HepG2 (cell line): ENCODE results near the gene AURKA. TPM values are rescaled to one million over a fixed set of nuclear protein-coding genes. Genes with fewer than 3 reads are reported as not detected.

ENCODE experiments used
- NCOR1 ChIP-seq: fragments of 200-600 bp; sonication (generic); IDR thresholded peaks from 2 replicates; pipeline ENCODE4 v1.7.0; 2017; ENCODE audit warnings: antibody characterized with exemption, low read length, borderline replicate concordance
- SIX4 ChIP-seq: sonication (generic); formaldehyde crosslinking; IDR thresholded peaks from 2 replicates; pipeline ENCODE4 v1.4.0; 2020; ENCODE audit warnings: missing genetic modification reagents
- ZBTB3 ChIP-seq: sonication (generic); formaldehyde crosslinking; IDR thresholded peaks from 2 replicates; pipeline ENCODE4 v1.4.0; 2020; ENCODE audit warnings: low read depth, mild to moderate bottlenecking, moderate library complexity, missing genetic modification reagents, borderline replicate concordance
- ZBTB39 ChIP-seq: sonication (generic); formaldehyde crosslinking; IDR thresholded peaks from 2 replicates; pipeline ENCODE4 v1.5.0; 2020; ENCODE audit warnings: missing genetic modification reagents
- ZNF564 ChIP-seq: sonication (generic); formaldehyde crosslinking; IDR thresholded peaks from 2 replicates; pipeline ENCODE4 v1.8.1; 2023; ENCODE audit warnings: mild to moderate bottlenecking, missing genetic modification reagents
- ZNF737 ChIP-seq: sonication (generic); formaldehyde crosslinking; IDR thresholded peaks from 2 replicates; pipeline ENCODE4 v1.5.0; 2020; ENCODE audit warnings: missing genetic modification reagents, mild to moderate bottlenecking, borderline replicate concordance
- polyA plus RNA-seq, 8 experiments: library from polyadenylated mRNA; depleted of rRNA in 3 of 8; stranded (reverse) in 7 of 8; unstranded in 1 of 8; fragments of >200 nt; fragmentation: Illumina TruSeq in 4 of 8; extraction: Trizol in 4 of 8; gene quantifications; 2 replicates each; pipeline versions ENCODE4 v1.2.1 to v1.2.3, GENCODE V29; 2011 to 2016; ENCODE audit warnings: low read depth in 4 of 8, missing spikeins in 1 of 8, mixed read lengths in 1 of 8; ENCODE audit not compliant: insufficient read depth in 1 of 8
- total RNA-seq, 5 experiments: library from RNA; depleted of rRNA; stranded (reverse); fragments of >200 nt; fragmentation: Illumina TruSeq; extraction: Trizol; gene quantifications; 2 replicates each; pipeline ENCODE4 v1.2.3, GENCODE V29; 2016; ENCODE audit warnings: low read depth in 1 of 5
- TF ChIP-seq, protein P1 (sequence below): sonication (generic); formaldehyde crosslinking; IDR thresholded peaks from 2 replicates; pipeline ENCODE4 v1.8.1; 2023; ENCODE audit warnings: mild to moderate bottlenecking, moderate library complexity, missing genetic modification reagents
- TF ChIP-seq, protein P2 (sequence below): sonication (generic); formaldehyde crosslinking; IDR thresholded peaks from 2 replicates; pipeline ENCODE4 v1.4.0; 2020; ENCODE audit warnings: missing genetic modification reagents
- TF ChIP-seq, protein P3 (sequence below): sonication (generic); formaldehyde crosslinking; IDR thresholded peaks from 2 replicates; pipeline ENCODE4 v1.5.0; 2020; ENCODE audit warnings: mild to moderate bottlenecking, missing genetic modification reagents, borderline replicate concordance

Gene AURKA
- total and polyA plus RNA-seq, 2 of the 13 experiments (the other 11 are each of a cell fraction or from before 2014, with no cell fraction given): 96.4 to 224 TPM

GRCh38 chr20:56360133-56360907, 31.7 kb downstream of the AURKA start (continued):
- TF ChIP-seq ZBTB39 (CRISPR knock-in tag) (no peak), SIX4 (CRISPR knock-in tag) (no peak), NCOR1 (no peak), ZBTB3 (no peak), ZNF737 (peak; percentile 90; the same call in 1 of the 2 replicates), ZNF564 (CRISPR knock-in tag) (peak; percentile 85)
- TF ChIP-seq, protein P1, sequence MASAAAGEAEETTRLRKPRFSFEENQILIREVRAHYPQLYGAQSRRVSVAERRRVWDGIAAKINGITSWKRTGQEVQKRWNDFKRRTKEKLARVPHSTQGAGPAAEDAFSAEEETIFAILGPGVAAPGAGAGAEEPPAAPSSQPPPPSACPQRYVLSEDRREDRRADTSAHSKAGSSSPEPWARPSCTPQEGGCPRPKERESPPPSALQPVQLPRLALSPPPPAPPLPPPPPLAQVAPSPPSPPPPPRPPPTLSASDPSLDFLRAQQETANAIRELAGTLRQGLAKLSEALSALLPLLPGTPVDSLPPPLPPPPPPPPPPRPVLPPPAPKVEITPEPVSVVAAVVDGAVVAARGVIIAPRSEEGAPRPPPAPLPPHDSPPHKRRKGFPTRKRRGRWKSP (CRISPR knock-in tag): peak; percentile 29; the same call in 1 of the 2 replicates
- TF ChIP-seq, protein P2, sequence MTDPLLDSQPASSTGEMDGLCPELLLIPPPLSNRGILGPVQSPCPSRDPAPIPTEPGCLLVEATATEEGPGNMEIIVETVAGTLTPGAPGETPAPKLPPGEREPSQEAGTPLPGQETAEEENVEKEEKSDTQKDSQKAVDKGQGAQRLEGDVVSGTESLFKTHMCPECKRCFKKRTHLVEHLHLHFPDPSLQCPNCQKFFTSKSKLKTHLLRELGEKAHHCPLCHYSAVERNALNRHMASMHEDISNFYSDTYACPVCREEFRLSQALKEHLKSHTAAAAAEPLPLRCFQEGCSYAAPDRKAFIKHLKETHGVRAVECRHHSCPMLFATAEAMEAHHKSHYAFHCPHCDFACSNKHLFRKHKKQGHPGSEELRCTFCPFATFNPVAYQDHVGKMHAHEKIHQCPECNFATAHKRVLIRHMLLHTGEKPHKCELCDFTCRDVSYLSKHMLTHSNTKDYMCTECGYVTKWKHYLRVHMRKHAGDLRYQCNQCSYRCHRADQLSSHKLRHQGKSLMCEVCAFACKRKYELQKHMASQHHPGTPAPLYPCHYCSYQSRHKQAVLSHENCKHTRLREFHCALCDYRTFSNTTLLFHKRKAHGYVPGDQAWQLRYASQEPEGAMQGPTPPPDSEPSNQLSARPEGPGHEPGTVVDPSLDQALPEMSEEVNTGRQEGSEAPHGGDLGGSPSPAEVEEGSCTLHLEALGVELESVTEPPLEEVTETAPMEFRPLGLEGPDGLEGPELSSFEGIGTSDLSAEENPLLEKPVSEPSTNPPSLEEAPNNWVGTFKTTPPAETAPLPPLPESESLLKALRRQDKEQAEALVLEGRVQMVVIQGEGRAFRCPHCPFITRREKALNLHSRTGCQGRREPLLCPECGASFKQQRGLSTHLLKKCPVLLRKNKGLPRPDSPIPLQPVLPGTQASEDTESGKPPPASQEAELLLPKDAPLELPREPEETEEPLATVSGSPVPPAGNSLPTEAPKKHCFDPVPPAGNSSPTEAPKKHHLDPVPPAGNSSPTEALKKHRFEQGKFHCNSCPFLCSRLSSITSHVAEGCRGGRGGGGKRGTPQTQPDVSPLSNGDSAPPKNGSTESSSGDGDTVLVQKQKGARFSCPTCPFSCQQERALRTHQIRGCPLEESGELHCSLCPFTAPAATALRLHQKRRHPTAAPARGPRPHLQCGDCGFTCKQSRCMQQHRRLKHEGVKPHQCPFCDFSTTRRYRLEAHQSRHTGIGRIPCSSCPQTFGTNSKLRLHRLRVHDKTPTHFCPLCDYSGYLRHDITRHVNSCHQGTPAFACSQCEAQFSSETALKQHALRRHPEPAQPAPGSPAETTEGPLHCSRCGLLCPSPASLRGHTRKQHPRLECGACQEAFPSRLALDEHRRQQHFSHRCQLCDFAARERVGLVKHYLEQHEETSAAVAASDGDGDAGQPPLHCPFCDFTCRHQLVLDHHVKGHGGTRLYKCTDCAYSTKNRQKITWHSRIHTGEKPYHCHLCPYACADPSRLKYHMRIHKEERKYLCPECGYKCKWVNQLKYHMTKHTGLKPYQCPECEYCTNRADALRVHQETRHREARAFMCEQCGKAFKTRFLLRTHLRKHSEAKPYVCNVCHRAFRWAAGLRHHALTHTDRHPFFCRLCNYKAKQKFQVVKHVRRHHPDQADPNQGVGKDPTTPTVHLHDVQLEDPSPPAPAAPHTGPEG: no peak
- TF ChIP-seq, protein P3, sequence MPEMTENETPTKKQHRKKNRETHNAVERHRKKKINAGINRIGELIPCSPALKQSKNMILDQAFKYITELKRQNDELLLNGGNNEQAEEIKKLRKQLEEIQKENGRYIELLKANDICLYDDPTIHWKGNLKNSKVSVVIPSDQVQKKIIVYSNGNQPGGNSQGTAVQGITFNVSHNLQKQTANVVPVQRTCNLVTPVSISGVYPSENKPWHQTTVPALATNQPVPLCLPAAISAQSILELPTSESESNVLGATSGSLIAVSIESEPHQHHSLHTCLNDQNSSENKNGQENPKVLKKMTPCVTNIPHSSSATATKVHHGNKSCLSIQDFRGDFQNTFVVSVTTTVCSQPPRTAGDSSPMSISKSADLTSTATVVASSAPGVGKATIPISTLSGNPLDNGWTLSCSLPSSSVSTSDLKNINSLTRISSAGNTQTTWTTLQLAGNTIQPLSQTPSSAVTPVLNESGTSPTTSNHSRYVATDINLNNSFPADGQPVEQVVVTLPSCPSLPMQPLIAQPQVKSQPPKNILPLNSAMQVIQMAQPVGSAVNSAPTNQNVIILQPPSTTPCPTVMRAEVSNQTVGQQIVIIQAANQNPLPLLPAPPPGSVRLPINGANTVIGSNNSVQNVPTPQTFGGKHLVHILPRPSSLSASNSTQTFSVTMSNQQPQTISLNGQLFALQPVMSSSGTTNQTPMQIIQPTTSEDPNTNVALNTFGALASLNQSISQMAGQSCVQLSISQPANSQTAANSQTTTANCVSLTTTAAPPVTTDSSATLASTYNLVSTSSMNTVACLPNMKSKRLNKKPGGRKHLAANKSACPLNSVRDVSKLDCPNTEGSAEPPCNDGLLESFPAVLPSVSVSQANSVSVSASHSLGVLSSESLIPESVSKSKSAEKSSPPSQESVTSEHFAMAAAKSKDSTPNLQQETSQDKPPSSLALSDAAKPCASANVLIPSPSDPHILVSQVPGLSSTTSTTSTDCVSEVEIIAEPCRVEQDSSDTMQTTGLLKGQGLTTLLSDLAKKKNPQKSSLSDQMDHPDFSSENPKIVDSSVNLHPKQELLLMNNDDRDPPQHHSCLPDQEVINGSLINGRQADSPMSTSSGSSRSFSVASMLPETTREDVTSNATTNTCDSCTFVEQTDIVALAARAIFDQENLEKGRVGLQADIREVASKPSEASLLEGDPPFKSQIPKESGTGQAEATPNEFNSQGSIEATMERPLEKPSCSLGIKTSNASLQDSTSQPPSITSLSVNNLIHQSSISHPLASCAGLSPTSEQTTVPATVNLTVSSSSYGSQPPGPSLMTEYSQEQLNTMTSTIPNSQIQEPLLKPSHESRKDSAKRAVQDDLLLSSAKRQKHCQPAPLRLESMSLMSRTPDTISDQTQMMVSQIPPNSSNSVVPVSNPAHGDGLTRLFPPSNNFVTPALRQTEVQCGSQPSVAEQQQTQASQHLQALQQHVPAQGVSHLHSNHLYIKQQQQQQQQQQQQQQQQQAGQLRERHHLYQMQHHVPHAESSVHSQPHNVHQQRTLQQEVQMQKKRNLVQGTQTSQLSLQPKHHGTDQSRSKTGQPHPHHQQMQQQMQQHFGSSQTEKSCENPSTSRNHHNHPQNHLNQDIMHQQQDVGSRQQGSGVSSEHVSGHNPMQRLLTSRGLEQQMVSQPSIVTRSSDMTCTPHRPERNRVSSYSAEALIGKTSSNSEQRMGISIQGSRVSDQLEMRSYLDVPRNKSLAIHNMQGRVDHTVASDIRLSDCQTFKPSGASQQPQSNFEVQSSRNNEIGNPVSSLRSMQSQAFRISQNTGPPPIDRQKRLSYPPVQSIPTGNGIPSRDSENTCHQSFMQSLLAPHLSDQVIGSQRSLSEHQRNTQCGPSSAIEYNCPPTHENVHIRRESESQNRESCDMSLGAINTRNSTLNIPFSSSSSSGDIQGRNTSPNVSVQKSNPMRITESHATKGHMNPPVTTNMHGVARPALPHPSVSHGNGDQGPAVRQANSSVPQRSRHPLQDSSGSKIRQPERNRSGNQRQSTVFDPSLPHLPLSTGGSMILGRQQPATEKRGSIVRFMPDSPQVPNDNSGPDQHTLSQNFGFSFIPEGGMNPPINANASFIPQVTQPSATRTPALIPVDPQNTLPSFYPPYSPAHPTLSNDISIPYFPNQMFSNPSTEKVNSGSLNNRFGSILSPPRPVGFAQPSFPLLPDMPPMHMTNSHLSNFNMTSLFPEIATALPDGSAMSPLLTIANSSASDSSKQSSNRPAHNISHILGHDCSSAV (CRISPR knock-in tag): 0 out of 2 replicates have a peak, but pooled peaks have one; percentile 62
